DND-41 (cell line): ENCODE data around the gene RBMS3.

ENCODE experiments used
- ATAC-seq: fragments of 200-7000 bp; cut with Tn5 transposase; 3 replicates; pipeline ENCODE4 v1.9.1; 2021; ENCODE audit warnings: low read depth; ENCODE audit not compliant: insufficient read depth
- DNase-seq: peaks from one replicate; pipeline ENCODE4 v3.0.0-alpha.2; 2020
- H2AFZ ChIP-seq: 2 replicates; pipeline ENCODE4 v1.6.0; 2012; ENCODE audit warnings: low read depth, low read length
- H3K27ac ChIP-seq: 2 replicates; pipeline ENCODE4 v1.5.1; 2012; ENCODE audit warnings: low read length, inconsistent platforms
- H3K27me3 ChIP-seq: fragments of 200-600 bp; sonication (generic); 2 replicates; pipeline ENCODE4 v1.6.0; 2012; ENCODE audit warnings: low read length, mild to moderate bottlenecking, inconsistent platforms; ENCODE audit not compliant: insufficient read depth, poor library complexity
- H3K36me3 ChIP-seq: 2 replicates; pipeline ENCODE4 v1.5.1; 2012; ENCODE audit warnings: low read length, inconsistent platforms; ENCODE audit not compliant: insufficient read depth
- H3K4me1 ChIP-seq: 2 replicates; pipeline ENCODE4 v1.5.1; 2012; ENCODE audit warnings: mild to moderate bottlenecking, low read length; ENCODE audit not compliant: insufficient read depth
- H3K4me2 ChIP-seq: 2 replicates; pipeline ENCODE4 v1.6.0; 2012; ENCODE audit warnings: mild to moderate bottlenecking, moderate library complexity, low read length, inconsistent platforms; ENCODE audit not compliant: insufficient read depth
- H3K4me3 ChIP-seq, 2 experiments: fragments of 200-600 bp in 1 of 2; shearing (Covaris generic) in 1 of 2; 2 replicates each; pipeline ENCODE4 v1.5.1; 2012 to 2016; ENCODE audit warnings: inconsistent platforms in 2 of 2, low read length in 2 of 2, mild to moderate bottlenecking in 2 of 2, low read depth in 1 of 2, moderate library complexity in 1 of 2
- H3K79me2 ChIP-seq: 2 replicates; pipeline ENCODE4 v1.6.0; 2012; ENCODE audit warnings: low read length, inconsistent platforms; ENCODE audit not compliant: insufficient read depth
- H3K9ac ChIP-seq: 2 replicates; pipeline ENCODE4 v1.6.0; 2012; ENCODE audit warnings: low read depth, mild to moderate bottlenecking, inconsistent platforms, low read length, moderate library complexity
- H3K9me3 ChIP-seq: 2 replicates; pipeline ENCODE4 v1.5.1; 2012; ENCODE audit warnings: low read length, moderate library complexity, mild to moderate bottlenecking, inconsistent platforms; ENCODE audit not compliant: insufficient read depth, severe bottlenecking
- H4K20me1 ChIP-seq: 2 replicates; pipeline ENCODE4 v1.6.0; 2012; ENCODE audit warnings: low read length; ENCODE audit not compliant: insufficient read depth
- EZH2 ChIP-seq: IDR thresholded peaks from 3 replicates; pipeline ENCODE4 v1.6.1; 2012; ENCODE audit warnings: borderline replicate concordance, low read depth, mild to moderate bottlenecking, moderate library complexity, low read length, inconsistent platforms; ENCODE audit not compliant: severe bottlenecking
- TF ChIP-seq, protein P1 (sequence below): IDR thresholded peaks from 2 replicates; pipeline ENCODE4 v1.5.1; 2012; ENCODE audit warnings: borderline replicate concordance, low read length, moderate library complexity, mild to moderate bottlenecking; ENCODE audit not compliant: poor library complexity, severe bottlenecking; ENCODE audit errors: extremely low read depth

The RBMS3 gene

DNA sequence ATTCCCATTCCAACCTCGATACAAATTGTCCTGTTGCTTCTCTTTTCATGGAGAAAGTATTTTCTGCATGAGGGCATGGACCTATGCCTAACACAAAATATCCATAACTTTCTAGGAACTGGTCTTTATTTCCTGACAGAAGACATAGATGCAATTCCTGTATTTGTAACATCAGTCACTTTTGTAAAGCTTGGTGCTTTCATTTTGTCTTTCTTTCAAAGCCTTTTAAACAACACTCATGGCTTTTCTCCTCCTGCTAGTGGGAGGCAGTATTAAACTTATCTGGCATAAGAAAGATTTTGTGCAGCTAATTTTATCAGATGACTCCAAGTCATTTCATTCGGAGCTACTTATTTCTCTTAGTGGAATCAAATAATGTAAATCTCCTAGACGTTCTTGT lies 616.0 kb downstream of the RBMS3 start:
- DNase-seq, result no peak
- TF ChIP-seq, protein P1, sequence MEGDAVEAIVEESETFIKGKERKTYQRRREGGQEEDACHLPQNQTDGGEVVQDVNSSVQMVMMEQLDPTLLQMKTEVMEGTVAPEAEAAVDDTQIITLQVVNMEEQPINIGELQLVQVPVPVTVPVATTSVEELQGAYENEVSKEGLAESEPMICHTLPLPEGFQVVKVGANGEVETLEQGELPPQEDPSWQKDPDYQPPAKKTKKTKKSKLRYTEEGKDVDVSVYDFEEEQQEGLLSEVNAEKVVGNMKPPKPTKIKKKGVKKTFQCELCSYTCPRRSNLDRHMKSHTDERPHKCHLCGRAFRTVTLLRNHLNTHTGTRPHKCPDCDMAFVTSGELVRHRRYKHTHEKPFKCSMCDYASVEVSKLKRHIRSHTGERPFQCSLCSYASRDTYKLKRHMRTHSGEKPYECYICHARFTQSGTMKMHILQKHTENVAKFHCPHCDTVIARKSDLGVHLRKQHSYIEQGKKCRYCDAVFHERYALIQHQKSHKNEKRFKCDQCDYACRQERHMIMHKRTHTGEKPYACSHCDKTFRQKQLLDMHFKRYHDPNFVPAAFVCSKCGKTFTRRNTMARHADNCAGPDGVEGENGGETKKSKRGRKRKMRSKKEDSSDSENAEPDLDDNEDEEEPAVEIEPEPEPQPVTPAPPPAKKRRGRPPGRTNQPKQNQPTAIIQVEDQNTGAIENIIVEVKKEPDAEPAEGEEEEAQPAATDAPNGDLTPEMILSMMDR, result no peak
- no peak for TF ChIP-seq EZH2

DNA sequence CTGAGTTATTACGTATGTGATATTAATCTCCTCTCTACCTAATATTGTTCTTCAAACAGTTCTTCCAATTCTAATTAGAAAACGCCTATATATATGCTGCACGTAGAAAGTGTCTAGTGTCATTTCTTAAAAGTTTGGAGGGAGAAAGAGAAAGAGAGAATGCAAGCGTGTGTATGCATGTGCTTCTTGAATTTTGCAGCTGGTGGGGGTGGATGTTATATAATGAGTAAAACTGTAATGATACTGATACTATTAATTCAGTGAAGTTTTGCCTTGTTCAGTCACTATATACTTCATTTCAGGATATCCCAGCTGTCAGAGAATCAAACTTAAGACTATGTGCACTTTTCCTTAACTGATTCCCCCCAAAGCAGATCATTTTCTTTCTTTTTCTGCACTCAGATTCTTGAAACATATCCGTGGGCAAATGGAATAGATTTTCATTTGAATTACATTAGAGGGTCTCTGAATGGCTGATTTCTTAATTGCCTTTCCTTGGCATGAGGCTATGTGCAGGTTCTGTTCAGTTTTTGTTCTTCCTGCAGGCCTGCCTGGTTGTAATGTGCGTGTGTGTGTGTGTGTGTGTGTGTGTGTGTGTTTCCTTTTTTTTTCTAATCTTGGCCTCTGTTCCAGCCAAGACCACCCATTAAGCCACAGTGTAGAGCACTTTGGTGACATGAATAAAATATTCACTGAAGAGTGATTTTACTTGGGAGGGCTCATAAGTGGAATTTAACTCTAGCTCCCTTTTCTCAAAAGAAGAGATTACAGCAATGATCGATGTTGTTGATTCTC lies 617.5 kb downstream of the RBMS3 start:
- Histone ChIP-seq H4K20me1 (no peaks in the 10 kb centered on the region), H3K27me3 (no peaks in the 10 kb centered on the region), H3K9ac (no peak overlapping the region), H3K79me2 (no peaks in the 10 kb centered on the region), H3K27ac (no peak overlapping the region), H2AFZ (no peak overlapping the region), H3K36me3 (no peaks in the 10 kb centered on the region), H3K9me3 (no peaks in the 10 kb centered on the region), H3K4me3 (no peak overlapping the region), H3K4me1 (no peaks in the 10 kb centered on the region), H3K4me2 (no peak overlapping the region)
- DNase-seq (no peak), ATAC-seq (no peak)
- no peak for TF ChIP-seq EZH2
- TF ChIP-seq, protein P1, result no peak

More for the DNA sequence above, 616.0 kb downstream of the RBMS3 start:
- H3K9me3 ChIP-seq, result no peaks in the 10 kb centered on the region
- H4K20me1 ChIP-seq, result no peaks in the 10 kb centered on the region
- no peak overlapping the region for H2AFZ ChIP-seq
- no peak overlapping the region for H3K9ac ChIP-seq
- no peaks in the 10 kb centered on the region for H3K27me3 ChIP-seq
- no peaks in the 10 kb centered on the region for H3K36me3 ChIP-seq
- no peak overlapping the region for H3K4me3 ChIP-seq
- ATAC-seq, result no peak
- no peak overlapping the region for H3K27ac ChIP-seq
- no peaks in the 10 kb centered on the region for H3K4me1 ChIP-seq
- no peak overlapping the region for H3K4me2 ChIP-seq
- no peaks in the 10 kb centered on the region for H3K79me2 ChIP-seq

DNA sequence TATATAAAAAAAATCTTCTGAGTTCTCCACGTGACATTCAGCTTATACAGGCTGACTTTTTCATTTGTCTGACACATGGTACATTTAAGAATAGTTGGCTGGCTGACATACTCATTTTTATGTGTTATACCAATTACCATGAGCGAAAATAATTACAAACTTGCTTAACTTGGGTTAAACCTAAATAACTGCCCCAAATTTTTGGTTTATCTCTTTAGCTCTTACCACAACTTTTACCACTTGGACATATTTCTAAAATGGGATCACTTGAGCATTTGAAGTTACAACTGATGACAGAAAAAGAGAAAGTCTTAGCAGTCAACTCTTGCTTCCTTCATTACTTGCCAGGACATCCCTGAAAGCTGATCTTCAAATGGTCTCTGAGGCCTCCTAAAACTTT lies 618.1 kb downstream of the RBMS3 start:
- ATAC-seq, result no peak
- H3K9me3 ChIP-seq, result no peaks in the 10 kb centered on the region
- H3K4me2 ChIP-seq, result no peak overlapping the region
- H3K27me3 ChIP-seq, result no peaks in the 10 kb centered on the region
- no peak overlapping the region for H3K27ac ChIP-seq
- H3K79me2 ChIP-seq, result no peaks in the 10 kb centered on the region
- TF ChIP-seq, protein P1, result no peak
- no peak for TF ChIP-seq EZH2
- no peak overlapping the region for H3K9ac ChIP-seq
- no peaks in the 10 kb centered on the region for H3K36me3 ChIP-seq
- H2AFZ ChIP-seq, result no peak overlapping the region
- no peaks in the 10 kb centered on the region for H4K20me1 ChIP-seq
- H3K4me3 ChIP-seq, result no peak overlapping the region
- no peaks in the 10 kb centered on the region for H3K4me1 ChIP-seq
- DNase-seq, result no peak
